SK-N-SH (cell line): ENCODE measurements around the gene KIF16B. TPM values are rescaled to one million over a fixed set of nuclear protein-coding genes. Genes with fewer than 3 reads are reported as not detected.
A peak's percentile ranks its signal among the peaks of the same experiment; 100 is the strongest.

Source experiments
- CTCF ChIA-PET: fragments of 300-600, 350-600 bp; formaldehyde crosslinking; extraction: SDS; loops from one replicate; lab custom pipeline; 2021; lab: Yijun Ruan, JAX
- POLR2A ChIA-PET: fragments of 350-600 bp; sonication (Branson Sonifier 250); formaldehyde crosslinking; extraction: SDS; loops from one replicate; lab custom pipeline; 2020; ENCODE audit warnings: antibody characterized with exemption, inconsistent platforms; lab: Yijun Ruan, JAX
- DNase-seq: peaks from one replicate; pipeline ENCODE4 v3.0.0; 2012
- H2AFZ ChIP-seq: fragments of 200-600 bp; sonication (generic); 2 replicates; pipeline ENCODE4 v1.8.1; 2016; ENCODE audit warnings: antibody characterized with exemption, mild to moderate bottlenecking, low read depth
- H3F3A ChIP-seq: fragments of 200-600 bp; sonication (generic); replicated peaks from 2 replicates; pipeline ENCODE3; 2016; ENCODE audit warnings: antibody characterized with exemption, mild to moderate bottlenecking; ENCODE audit not compliant: insufficient read depth
- H3K27ac ChIP-seq, 2 experiments: fragments of 200-500 bp in 1 of 2; fragments of 200-600 bp in 1 of 2; sonication (Bioruptor generic) in 1 of 2; sonication (generic), shearing (Covaris generic) in 1 of 2; 2 replicates each; pipeline versions ENCODE4 v1.5.1 to v1.6.1; 2014 to 2016; ENCODE audit warnings: low read depth in 2 of 2, inconsistent platforms in 1 of 2, low read length in 1 of 2, mild to moderate bottlenecking in 1 of 2, mixed read lengths in 1 of 2
- H3K27me3 ChIP-seq: fragments of 200-600 bp; sonication (generic), shearing (Covaris generic); 2 replicates; pipeline ENCODE4 v1.6.1; 2016; ENCODE audit warnings: mixed run types; ENCODE audit not compliant: insufficient read depth
- H3K36me3 ChIP-seq, 2 experiments: fragments of 200-500 bp in 1 of 2; fragments of 200-600 bp in 1 of 2; sonication (Bioruptor generic) in 1 of 2; sonication (generic) in 1 of 2; replicated peaks in 1 of 2; 2 replicates each; pipeline versions ENCODE3 to v1.5.1; 2014 to 2016; ENCODE audit warnings: low read length in 1 of 2, mild to moderate bottlenecking in 1 of 2; ENCODE audit not compliant: insufficient read depth in 2 of 2, control insufficient read depth in 1 of 2
- H3K4me1 ChIP-seq, 2 experiments: fragments of 200-500 bp in 1 of 2; fragments of 200-600 bp in 1 of 2; sonication (Bioruptor generic) in 1 of 2; sonication (generic), shearing (Covaris generic) in 1 of 2; 2 replicates each; pipeline versions ENCODE4 v1.5.1 to v1.6.1; 2014 to 2016; ENCODE audit warnings: low read depth in 1 of 2, low read length in 1 of 2, mixed run types in 1 of 2; ENCODE audit not compliant: insufficient read depth in 2 of 2, control insufficient read depth in 1 of 2
- H3K4me2 ChIP-seq: fragments of 200-600 bp; sonication (generic), shearing (Covaris generic); 2 replicates; pipeline ENCODE4 v1.6.1; 2017; ENCODE audit warnings: mixed run types
- H3K4me3 ChIP-seq, 2 experiments: fragments of 200-500 bp in 1 of 2; fragments of 200-600 bp in 1 of 2; sonication (Bioruptor generic) in 1 of 2; sonication (generic), shearing (Covaris generic) in 1 of 2; 2 replicates each; pipeline versions ENCODE4 v1.5.1 to v1.8.1; 2014 to 2016; ENCODE audit warnings: low read depth in 2 of 2, inconsistent platforms in 1 of 2, low read length in 1 of 2, mild to moderate bottlenecking in 1 of 2, mixed read lengths in 1 of 2, moderate library complexity in 1 of 2
- H3K79me2 ChIP-seq: fragments of 200-600 bp; sonication (generic); 2 replicates; pipeline ENCODE4 v1.8.1; 2017; ENCODE audit warnings: mild to moderate bottlenecking; ENCODE audit not compliant: insufficient read depth
- H3K9ac ChIP-seq: fragments of 200-600 bp; sonication (generic); 2 replicates; pipeline ENCODE4 v1.6.1; 2017; ENCODE audit warnings: mixed run types
- H3K9me2 ChIP-seq: fragments of 200-600 bp; sonication (generic); 2 replicates; pipeline ENCODE4 v1.6.1; 2017; ENCODE audit warnings: mixed run types
- H3K9me3 ChIP-seq: fragments of 200-600 bp; sonication (generic); 2 replicates; pipeline ENCODE4 v1.6.1; 2017; ENCODE audit warnings: mixed run types, mild to moderate bottlenecking, moderate library complexity
- H4K20me1 ChIP-seq: fragments of 200-600 bp; sonication (generic); 2 replicates; pipeline ENCODE4 v1.6.1; 2017; ENCODE audit warnings: mild to moderate bottlenecking, mixed run types; ENCODE audit not compliant: insufficient read depth
- CHD2 ChIP-seq: fragments of 150-350 bp; IDR thresholded peaks from 2 replicates; pipeline ENCODE4 v1.6.1; 2018; ENCODE audit warnings: low read length; ENCODE audit not compliant: partially characterized antibody
- CTCF ChIP-seq: fragments of 200-600 bp; sonication (generic); IDR thresholded peaks from 2 replicates; pipeline ENCODE4 v1.6.1; 2017; ENCODE audit warnings: antibody characterized with exemption, mild to moderate bottlenecking, moderate library complexity
- ELF1 ChIP-seq: IDR thresholded peaks from 2 replicates; pipeline ENCODE4 v1.4.0; 2012
- EP300 ChIP-seq, 2 experiments: IDR thresholded peaks; 2 replicates each; pipeline versions ENCODE4 v1.4.0 to v1.6.1; 2012; ENCODE audit warnings: borderline replicate concordance in 1 of 2, low read depth in 1 of 2, low read length in 1 of 2
- EZH2phosphoT487 ChIP-seq: fragments of 200-600 bp; sonication (generic); IDR thresholded peaks from 2 replicates; pipeline ENCODE4 v1.6.1; 2017; ENCODE audit warnings: low read depth, mixed run types, mild to moderate bottlenecking, antibody characterized with exemption, moderate library complexity, borderline replicate concordance
- GABPA ChIP-seq: IDR thresholded peaks from 2 replicates; pipeline ENCODE4 v1.4.0; 2012; ENCODE audit warnings: low read depth, mild to moderate bottlenecking
- JUND ChIP-seq: IDR thresholded peaks from 2 replicates; pipeline ENCODE4 v1.4.0; 2012
- MAX ChIP-seq: IDR thresholded peaks from 2 replicates; pipeline ENCODE4 v1.4.0; 2012; ENCODE audit warnings: low read depth
- MXI1 ChIP-seq: IDR thresholded peaks from 2 replicates; pipeline ENCODE4 v1.6.1; 2012; ENCODE audit warnings: mild to moderate bottlenecking, low read depth, low read length, improper control_type of control experiment
- NFIC ChIP-seq: IDR thresholded peaks from 2 replicates; pipeline ENCODE4 v1.4.0; 2012; ENCODE audit warnings: borderline replicate concordance
- NRF1 ChIP-seq: IDR thresholded peaks from 2 replicates; pipeline ENCODE4 v1.6.1; 2012; ENCODE audit warnings: low read depth, mild to moderate bottlenecking, low read length
- POLR2AphosphoS5 ChIP-seq: IDR thresholded peaks from 2 replicates; pipeline ENCODE4 v1.6.1; 2012; ENCODE audit warnings: low read depth, low read length
- RAD21 ChIP-seq: IDR thresholded peaks from 2 replicates; pipeline ENCODE4 v1.6.1; 2012; ENCODE audit warnings: mild to moderate bottlenecking, low read length
- RCOR1 ChIP-seq: fragments of 150-350 bp; IDR thresholded peaks from 2 replicates; pipeline ENCODE4 v1.6.1; 2017; ENCODE audit warnings: antibody characterized with exemption, low read length
- REST ChIP-seq: IDR thresholded peaks from 2 replicates; pipeline ENCODE4 v1.6.1; 2012; ENCODE audit warnings: mild to moderate bottlenecking, low read depth, low read length, moderate library complexity
- RFX5 ChIP-seq: IDR thresholded peaks from 2 replicates; pipeline ENCODE4 v1.6.1; 2012; ENCODE audit warnings: mild to moderate bottlenecking, improper control_type of control experiment, low read length
- RXRA ChIP-seq: IDR thresholded peaks from 2 replicates; pipeline ENCODE4 v1.4.0; 2012; ENCODE audit warnings: low read depth, mild to moderate bottlenecking, borderline replicate concordance
- SIN3A ChIP-seq: IDR thresholded peaks from 2 replicates; pipeline ENCODE4 v1.6.1; 2012; ENCODE audit warnings: low read depth, mild to moderate bottlenecking, low read length, moderate library complexity, borderline replicate concordance
- SMC3 ChIP-seq: IDR thresholded peaks from 2 replicates; pipeline ENCODE4 v1.6.1; 2012; ENCODE audit warnings: low read depth, low read length, improper control_type of control experiment
- TCF12 ChIP-seq: IDR thresholded peaks from 2 replicates; pipeline ENCODE4 v1.4.0; 2012
- USF1 ChIP-seq: IDR thresholded peaks from 2 replicates; pipeline ENCODE4 v1.4.0; 2012; ENCODE audit warnings: low read depth, borderline replicate concordance
- USF2 ChIP-seq: fragments of 150-350 bp; IDR thresholded peaks from 2 replicates; pipeline ENCODE4 v1.6.1; 2017; ENCODE audit warnings: antibody characterized with exemption, low read length, low read depth, borderline replicate concordance
- ZBTB33 ChIP-seq: IDR thresholded peaks from 2 replicates; pipeline ENCODE4 v1.4.0; 2012; ENCODE audit warnings: low read depth, borderline replicate concordance
- WGBS: methylation state at CpG from one replicate; pipeline ENCODE4 v1.1.6; 2017; ENCODE audit warnings: low lambda C conversion rate; 5-methylcytosine and 5-hydroxymethylcytosine counted together
- polyA plus RNA-seq, 3 experiments: library from polyadenylated mRNA; depleted of rRNA; stranded (reverse); fragments of >200 nt; gene quantifications; 2 replicates each; pipeline ENCODE4 v1.2.3, GENCODE V29; 2012

Gene KIF16B
- polyA plus RNA-seq, 1 of the 3 experiments (the other 2 are of a cell fraction) = 3.3 TPM

- Histone ChIP-seq H3F3A (peaks cover 4% of the 10 kb centered on the region), H2AFZ (peak overlapping the region; percentile 94), H3K4me1 (peaks cover 0 to 21% of the 10 kb centered on the region in 2 experiments; a peak in 2 of 4 replicates), H3K9me2 (no peaks in the 10 kb centered on the region), H3K4me2 (peak overlapping the region; percentile 87), H3K36me3 (no peaks in the 10 kb centered on the region), H3K27ac (peak overlapping the region; percentile 8 to 62; a peak in 3 of 4 replicates), H3K9ac (peak overlapping the region; percentile 35; the same call in 1 of the 2 replicates), H3K4me3 (peak overlapping the region; percentile 54 to 62), H3K79me2 (no peaks in the 10 kb centered on the region), H3K27me3 (no peaks in the 10 kb centered on the region), H4K20me1 (no peaks in the 10 kb centered on the region), H3K9me3 (no peaks in the 10 kb centered on the region)
- peak; percentile 95 for DNase-seq
- POLR2A ChIA-PET = interaction anchor here (1.1 kb wide), 1 partner anchor 73 kb away, joined by 3 read pairs; no protein-coding TSS in a partner anchor
- TF ChIP-seq RFX5 (no peak; the same call in 1 of the 2 replicates), ZBTB33 (no peak), NFIC (peak; percentile 11; the same call in 1 of the 2 replicates), EP300 (IDR thresholded peaks at IDR 0.05; ENCODE audit: borderline replicate concordance in 1 of 2, low read depth in 1 of 2, low read length in 1 of 2) (no peak), REST (no peak), MXI1 (peak; percentile 90), TCF12 (no peak), SMC3 (no peak), MAX (peak; percentile 52; the same call in 1 of the 2 replicates), RXRA (no peak), EZH2phosphoT487 (no peak), SIN3A (peak; percentile 7; the same call in 1 of the 2 replicates), JUND (peak; percentile 34; the same call in 1 of the 2 replicates), RAD21 (no peak), CTCF (no peak), GABPA (no peak), CHD2 (peak; percentile 31), USF2 (no peak), USF1 (no peak), NRF1 (peak; percentile 81), POLR2AphosphoS5 (no peak), ELF1 (no peak; the same call in 1 of the 2 replicates), RCOR1 (peak; percentile 53; the same call in 1 of the 2 replicates)
- 12% methylated on average over 29 of the region's 39 CpGs for WGBS
- CTCF ChIA-PET = interaction anchor here (0.6 to 2.4 kb wide), 5 partner anchors 9 to 186 kb away, joined by 3 to 10 read pairs (median 3); no protein-coding TSS in a partner anchor
These were observed 1.6 kb upstream of the KIF16B start for GRCh38 chr20:16574656-16575355.
